ENCODE measurements around the gene PFDN4. TPM values are rescaled to one million over a fixed set of nuclear protein-coding genes. Genes with fewer than 3 reads are reported as not detected.

The PFDN4 gene
- total RNA-seq, 1 donor from 2014 or later = 15.3 TPM

DNA sequence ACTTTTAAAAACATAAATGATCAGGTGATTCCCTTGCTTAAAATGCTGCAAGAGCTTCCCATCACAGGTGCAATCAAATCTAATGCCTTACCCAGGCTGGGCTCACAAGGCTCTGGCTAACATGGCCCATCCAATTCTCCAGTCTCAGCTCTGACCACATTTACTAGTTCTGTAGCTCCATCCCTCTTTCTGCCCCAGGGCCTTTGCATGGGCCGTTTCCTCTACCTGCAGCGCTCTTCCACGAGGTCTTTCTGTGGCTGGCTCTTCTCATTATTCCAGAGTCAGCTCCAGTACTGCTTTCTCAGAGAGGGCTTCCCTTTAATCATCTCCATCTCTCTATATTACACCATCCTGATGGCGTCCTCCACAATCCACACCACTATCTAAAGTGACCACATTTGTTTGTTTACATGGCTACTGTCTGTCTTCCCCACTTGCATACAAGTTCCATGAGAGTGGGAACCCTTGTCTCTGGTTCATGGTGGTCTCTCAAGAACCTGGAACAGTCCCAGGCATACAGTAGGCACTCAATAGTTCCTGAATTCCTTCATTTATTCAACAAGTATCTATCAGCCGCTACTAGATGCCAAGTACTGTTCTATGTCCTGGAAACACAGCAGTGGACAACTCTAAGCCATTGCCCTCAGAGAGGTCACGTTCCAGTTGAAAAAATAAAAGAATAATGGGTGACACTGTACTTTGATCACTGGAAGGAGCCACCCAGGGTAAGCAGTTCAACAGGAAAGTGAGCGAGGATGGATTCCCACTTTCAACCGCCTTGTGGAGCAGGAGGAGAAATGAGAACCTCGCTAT, 46.7 kb upstream of the PFDN4 start:
- Histone ChIP-seq H3K4me1 (no peaks in the 10 kb centered on the region), H3K27ac (no peak overlapping the region), H3K4me3 (no peak overlapping the region), H3K36me3 (no peaks in the 10 kb centered on the region), H3K9me3 (no peaks in the 10 kb centered on the region), H3K27me3 (ENCODE audit: low read depth) (peaks cover 11% of the 10 kb centered on the region)
- ATAC-seq (no peak), DNase-seq (no peak)
- intact Hi-C loops (cut with DNase I) = no loop called here
- TF ChIP-seq, protein P1, sequence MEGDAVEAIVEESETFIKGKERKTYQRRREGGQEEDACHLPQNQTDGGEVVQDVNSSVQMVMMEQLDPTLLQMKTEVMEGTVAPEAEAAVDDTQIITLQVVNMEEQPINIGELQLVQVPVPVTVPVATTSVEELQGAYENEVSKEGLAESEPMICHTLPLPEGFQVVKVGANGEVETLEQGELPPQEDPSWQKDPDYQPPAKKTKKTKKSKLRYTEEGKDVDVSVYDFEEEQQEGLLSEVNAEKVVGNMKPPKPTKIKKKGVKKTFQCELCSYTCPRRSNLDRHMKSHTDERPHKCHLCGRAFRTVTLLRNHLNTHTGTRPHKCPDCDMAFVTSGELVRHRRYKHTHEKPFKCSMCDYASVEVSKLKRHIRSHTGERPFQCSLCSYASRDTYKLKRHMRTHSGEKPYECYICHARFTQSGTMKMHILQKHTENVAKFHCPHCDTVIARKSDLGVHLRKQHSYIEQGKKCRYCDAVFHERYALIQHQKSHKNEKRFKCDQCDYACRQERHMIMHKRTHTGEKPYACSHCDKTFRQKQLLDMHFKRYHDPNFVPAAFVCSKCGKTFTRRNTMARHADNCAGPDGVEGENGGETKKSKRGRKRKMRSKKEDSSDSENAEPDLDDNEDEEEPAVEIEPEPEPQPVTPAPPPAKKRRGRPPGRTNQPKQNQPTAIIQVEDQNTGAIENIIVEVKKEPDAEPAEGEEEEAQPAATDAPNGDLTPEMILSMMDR (IDR thresholded peaks at IDR 0.05) = no peak

DNA sequence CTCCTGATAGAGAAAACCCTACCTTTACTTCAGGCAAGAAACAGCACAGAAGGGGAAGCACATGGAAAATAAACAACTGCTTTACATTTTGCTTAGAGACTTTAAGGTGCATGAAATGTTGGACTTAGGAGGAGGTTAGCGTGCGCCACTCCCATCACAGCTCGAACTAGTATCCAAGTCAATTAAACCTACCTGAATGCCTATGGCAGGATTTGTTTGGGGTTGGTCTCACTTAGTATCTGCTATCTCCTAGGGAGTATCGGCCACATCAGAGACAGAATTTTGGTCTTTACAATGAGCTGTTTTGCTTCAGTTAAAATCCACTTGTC, 46.1 kb upstream of the PFDN4 start:
- ATAC-seq = no peak
- H3K36me3 ChIP-seq = no peaks in the 10 kb centered on the region
- no peaks in the 10 kb centered on the region for H3K4me1 ChIP-seq
- DNase-seq = no peak
- intact Hi-C loops (cut with DNase I) = no loop called here
- no peaks in the 10 kb centered on the region for H3K9me3 ChIP-seq
- no peak overlapping the region for H3K27ac ChIP-seq
- no peak overlapping the region for H3K4me3 ChIP-seq
- TF ChIP-seq, protein P1 (IDR thresholded peaks at IDR 0.05) = no peak
- H3K27me3 ChIP-seq (ENCODE audit: low read depth) = peaks cover 11% of the 10 kb centered on the region

DNA sequence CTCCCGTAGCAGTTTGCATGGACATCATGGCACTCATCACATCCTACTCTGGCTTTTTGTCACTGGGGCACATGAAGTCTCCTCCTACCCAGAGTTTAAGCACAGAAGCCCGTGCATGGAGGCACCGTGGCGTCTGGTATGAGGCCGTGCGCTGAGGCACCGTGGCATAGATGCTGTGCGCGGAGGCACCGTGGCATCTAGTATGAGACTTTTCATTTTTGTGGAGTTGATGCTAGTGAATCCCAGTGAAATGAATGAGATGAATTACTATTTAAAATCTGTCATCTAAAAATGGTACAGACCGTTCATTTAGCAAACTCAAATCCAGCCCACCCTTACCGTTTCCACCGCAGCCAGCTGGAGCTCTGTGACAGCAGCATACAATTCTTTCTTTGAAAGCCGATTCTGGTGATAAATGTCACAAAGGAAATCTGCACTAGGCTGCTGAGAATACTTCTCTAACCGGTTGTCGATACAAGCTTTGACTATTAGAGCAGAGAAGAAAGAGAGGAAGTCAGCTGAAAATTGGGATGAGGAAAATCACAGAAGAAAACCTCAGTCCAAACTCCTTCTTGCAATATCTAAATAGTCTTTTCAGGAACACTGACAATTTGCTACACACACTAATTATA, 45.4 kb upstream of the PFDN4 start:
- peaks cover 17% of the 10 kb centered on the region for H3K27me3 ChIP-seq (ENCODE audit: low read depth)
- ATAC-seq = no peak
- no peak for DNase-seq

GRCh38 chr20:54163402-54163801, 44.5 kb upstream of the PFDN4 start:
- Histone ChIP-seq H3K4me3 (no peak overlapping the region), H3K9me3 (no peaks in the 10 kb centered on the region), H3K27ac (no peak overlapping the region), H3K27me3 (ENCODE audit: low read depth) (peaks cover 24% of the 10 kb centered on the region), H3K4me1 (no peaks in the 10 kb centered on the region), H3K36me3 (no peaks in the 10 kb centered on the region)
- TF ChIP-seq, protein P1 (IDR thresholded peaks at IDR 0.05) = no peak
- intact Hi-C loops (cut with DNase I) = no loop called here
- no peak for DNase-seq
- no peak for ATAC-seq

More for the DNA sequence above, 45.4 kb upstream of the PFDN4 start:
- H3K4me1 ChIP-seq = no peaks in the 10 kb centered on the region
- intact Hi-C loops (cut with DNase I) = no loop called here
- no peaks in the 10 kb centered on the region for H3K36me3 ChIP-seq
- H3K9me3 ChIP-seq = no peaks in the 10 kb centered on the region
- H3K27ac ChIP-seq = no peak overlapping the region
- no peak overlapping the region for H3K4me3 ChIP-seq
- TF ChIP-seq, protein P1 (IDR thresholded peaks at IDR 0.05) = no peak

GRCh38 chr20:54165014-54165413, 42.9 kb upstream of the PFDN4 start:
- ATAC-seq (no peak), DNase-seq (no peak)
- Histone ChIP-seq H3K9me3 (no peaks in the 10 kb centered on the region), H3K36me3 (no peaks in the 10 kb centered on the region), H3K27me3 (ENCODE audit: low read depth) (peaks cover 34% of the 10 kb centered on the region), H3K4me3 (no peak overlapping the region), H3K27ac (no peak overlapping the region), H3K4me1 (no peaks in the 10 kb centered on the region)
- TF ChIP-seq, protein P1 (IDR thresholded peaks at IDR 0.05) = no peak
- intact Hi-C loops (cut with DNase I) = no loop called here

Measured in lower lobe of right lung (tissue), 2 donors.